Mesendoderm (in vitro differentiated cells): ENCODE data around the gene MAP3K20.
A peak's percentile ranks its signal among the peaks of the same experiment; 100 is the strongest.

Experiments
- DNase-seq: peaks from one replicate; pipeline ENCODE4 v3.0.0; 2013
- H2AK5ac ChIP-seq: 2 replicates; pipeline ENCODE4 v1.6.1; 2013; ENCODE audit warnings: low read length, inconsistent platforms
- H2BK120ac ChIP-seq: 2 replicates; pipeline ENCODE4 v1.6.1; 2013; ENCODE audit warnings: low read depth, mild to moderate bottlenecking, low read length, moderate library complexity, mixed read lengths
- H2BK15ac ChIP-seq: replicated peaks from 2 replicates; pipeline ENCODE4 v1.6.1; 2013; ENCODE audit warnings: low read depth, mild to moderate bottlenecking, moderate library complexity
- H2BK5ac ChIP-seq: 2 replicates; pipeline ENCODE4 v1.6.1; 2013; ENCODE audit warnings: low read length, inconsistent platforms
- H3K18ac ChIP-seq: 2 replicates; pipeline ENCODE4 v1.6.1; 2013; ENCODE audit warnings: mild to moderate bottlenecking, low read length, mixed read lengths
- H3K23ac ChIP-seq: one replicate; pipeline ENCODE4 v1.6.1; 2013; ENCODE audit warnings: low read length
- H3K27ac ChIP-seq: 2 replicates; pipeline ENCODE4 v1.5.1; 2013; ENCODE audit warnings: low read depth, mild to moderate bottlenecking, inconsistent platforms, low read length, moderate library complexity
- H3K27me3 ChIP-seq: 2 replicates; pipeline ENCODE4 v1.6.1; 2013; ENCODE audit warnings: low read length, control low read depth, mild to moderate bottlenecking, inconsistent platforms; ENCODE audit not compliant: insufficient read depth, poor library complexity
- H3K36me3 ChIP-seq: 2 replicates; pipeline ENCODE4 v1.6.1; 2013; ENCODE audit warnings: low read length, inconsistent platforms; ENCODE audit not compliant: control insufficient read depth, insufficient read depth
- H3K4ac ChIP-seq: one replicate; pipeline ENCODE4 v1.6.1; 2013; ENCODE audit warnings: low read depth, mild to moderate bottlenecking, low read length, moderate library complexity
- H3K4me1 ChIP-seq: 2 replicates; pipeline ENCODE4 v1.6.1; 2013; ENCODE audit warnings: low read depth, low read length, inconsistent platforms; ENCODE audit not compliant: control insufficient read depth
- H3K4me2 ChIP-seq: 2 replicates; pipeline ENCODE4 v1.6.1; 2013; ENCODE audit warnings: low read length
- H3K4me3 ChIP-seq: 2 replicates; pipeline ENCODE4 v1.5.1; 2013; ENCODE audit warnings: mild to moderate bottlenecking, low read length
- H3K56ac ChIP-seq: one replicate; pipeline ENCODE4 v1.6.1; 2013; ENCODE audit warnings: low read length
- H3K79me1 ChIP-seq: 2 replicates; pipeline ENCODE4 v1.6.1; 2013; ENCODE audit warnings: low read length, inconsistent platforms
- H3K79me2 ChIP-seq: 2 replicates; pipeline ENCODE4 v1.6.1; 2013; ENCODE audit warnings: mild to moderate bottlenecking, low read length; ENCODE audit not compliant: control insufficient read depth, insufficient read depth
- H3K9ac ChIP-seq: 2 replicates; pipeline ENCODE4 v1.6.1; 2013; ENCODE audit warnings: low read length, inconsistent platforms
- H4K5ac ChIP-seq: one replicate; pipeline ENCODE4 v1.6.1; 2013; ENCODE audit warnings: low read length
- H4K8ac ChIP-seq: one replicate; pipeline ENCODE4 v1.6.1; 2013; ENCODE audit warnings: low read depth, mild to moderate bottlenecking, control low read depth, low read length, moderate library complexity
- WGBS: extraction: QIAGEN DNeasy Blood & Tissue Kit; methylation state at CpG from one replicate; pipeline ENCODE4 v1.1.7; 2013; ENCODE audit warnings: low lambda C conversion rate, missing lambda C conversion rate; ENCODE audit not compliant: insufficient coverage; ENCODE audit errors: extremely low coverage; 5-methylcytosine and 5-hydroxymethylcytosine counted together

The MAP3K20 gene

GRCh38 chr2:173196080-173196479, 120.4 kb downstream of the MAP3K20 start:
- Histone ChIP-seq H3K27me3 (no peaks in the 10 kb centered on the region), H4K5ac (no peak overlapping the region), H3K4me3 (no peak overlapping the region), H2AK5ac (no peak overlapping the region), H3K9ac (no peak overlapping the region), H3K4ac (no peak overlapping the region), H3K36me3 (no peaks in the 10 kb centered on the region), H2BK5ac (peak overlapping the region; percentile 74), H4K8ac (peak overlapping the region; percentile 65), H3K79me2 (no peaks in the 10 kb centered on the region), H3K56ac (peak overlapping the region; percentile 75), H3K23ac (no peak overlapping the region), H3K27ac (peak overlapping the region; percentile 64), H3K4me2 (no peak overlapping the region), H2BK15ac (no peak overlapping the region), H2BK120ac (no peak overlapping the region), H3K18ac (no peak overlapping the region), H3K4me1 (peaks cover 17% of the 10 kb centered on the region), H3K79me1 (no peaks in the 10 kb centered on the region)
- DNase-seq = peak; percentile 93
- WGBS = no CpG with 5 or more reads among the region's 6 CpGs

DNA sequence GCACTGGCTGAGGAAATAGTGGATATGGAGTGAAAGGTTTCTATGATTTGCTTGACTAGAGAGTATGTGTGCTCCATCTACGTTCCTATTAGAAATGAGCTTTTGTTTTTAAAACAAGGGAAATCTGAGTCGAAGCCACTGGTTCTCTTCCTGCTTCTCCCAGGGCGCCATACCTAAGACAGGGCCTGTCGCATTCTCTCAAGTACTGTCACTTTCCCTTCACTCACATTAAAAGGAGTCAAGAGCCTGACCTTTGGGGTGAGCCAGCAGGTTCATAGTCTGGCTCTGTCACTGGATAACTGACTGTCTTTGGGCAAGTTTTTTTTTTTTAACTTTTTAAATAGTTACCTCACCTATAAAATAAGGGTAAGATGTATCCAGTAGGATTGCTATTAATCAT, 121.0 kb downstream of the MAP3K20 start:
- no peak overlapping the region for H3K18ac ChIP-seq
- peaks cover 13% of the 10 kb centered on the region for H3K4me1 ChIP-seq
- H3K36me3 ChIP-seq = no peaks in the 10 kb centered on the region
- H3K27me3 ChIP-seq = no peaks in the 10 kb centered on the region
- H3K23ac ChIP-seq = no peak overlapping the region
- DNase-seq = peak; percentile 61
- no peak overlapping the region for H3K4me3 ChIP-seq
- no peak overlapping the region for H3K4ac ChIP-seq
- H2BK15ac ChIP-seq = peak overlapping the region; percentile 41
- H3K56ac ChIP-seq = peak overlapping the region; percentile 29
- no peak overlapping the region for H3K9ac ChIP-seq
- no peak overlapping the region for H4K5ac ChIP-seq
- H3K4me2 ChIP-seq = no peak overlapping the region
- peak overlapping the region; percentile 64 for H3K27ac ChIP-seq
- no peaks in the 10 kb centered on the region for H3K79me1 ChIP-seq
- no peaks in the 10 kb centered on the region for H3K79me2 ChIP-seq
- H4K8ac ChIP-seq = no peak overlapping the region
- H2AK5ac ChIP-seq = no peak overlapping the region
- WGBS = no CpG with 5 or more reads among the region's 4 CpGs
- H2BK120ac ChIP-seq = no peak overlapping the region
- H2BK5ac ChIP-seq = no peak overlapping the region

DNA sequence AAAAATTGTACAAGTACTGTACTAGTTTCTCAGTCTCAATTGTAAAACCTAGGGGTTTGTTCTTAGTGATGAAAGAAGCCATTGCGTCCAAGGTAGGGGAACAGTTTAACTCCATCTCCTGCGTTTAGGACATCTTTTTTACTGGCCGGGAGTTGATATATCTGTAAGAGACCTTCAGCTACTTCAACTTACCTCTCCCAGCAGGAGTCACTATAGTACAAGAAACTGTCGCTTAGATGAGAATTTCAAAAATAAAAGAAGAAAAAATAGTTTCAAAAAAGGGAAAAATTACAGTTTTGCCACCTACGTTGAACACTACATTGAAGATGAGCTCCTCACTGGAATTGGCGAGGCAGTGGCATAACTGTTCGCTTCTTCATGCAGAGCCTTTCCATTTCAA, 122.7 kb downstream of the MAP3K20 start:
- Histone ChIP-seq H3K4me3 (no peak overlapping the region), H2BK15ac (no peak overlapping the region), H2BK120ac (no peak overlapping the region), H3K36me3 (no peaks in the 10 kb centered on the region), H3K9ac (no peak overlapping the region), H4K8ac (no peak overlapping the region), H3K4ac (no peak overlapping the region), H2AK5ac (no peak overlapping the region), H3K4me2 (no peak overlapping the region), H3K23ac (no peak overlapping the region), H3K18ac (no peak overlapping the region), H3K27ac (no peak overlapping the region), H3K56ac (no peak overlapping the region), H3K27me3 (no peaks in the 10 kb centered on the region), H2BK5ac (no peak overlapping the region), H3K4me1 (peaks cover 11% of the 10 kb centered on the region), H4K5ac (no peak overlapping the region), H3K79me2 (no peaks in the 10 kb centered on the region), H3K79me1 (no peaks in the 10 kb centered on the region)
- no CpG with 5 or more reads among the region's 7 CpGs for WGBS
- no peak for DNase-seq

GRCh38 chr2:173199294-173199693, 123.6 kb downstream of the MAP3K20 start:
- H3K79me2 ChIP-seq = no peaks in the 10 kb centered on the region
- H3K23ac ChIP-seq = no peak overlapping the region
- H2AK5ac ChIP-seq = no peak overlapping the region
- no peak overlapping the region for H3K4me2 ChIP-seq
- H2BK15ac ChIP-seq = no peak overlapping the region
- H3K36me3 ChIP-seq = no peaks in the 10 kb centered on the region
- no peak overlapping the region for H2BK120ac ChIP-seq
- no peak overlapping the region for H3K56ac ChIP-seq
- no peak overlapping the region for H3K9ac ChIP-seq
- no peaks in the 10 kb centered on the region for H3K27me3 ChIP-seq
- no peak overlapping the region for H4K5ac ChIP-seq
- H3K27ac ChIP-seq = no peak overlapping the region
- DNase-seq = no peak
- H3K4me1 ChIP-seq = peaks cover 9% of the 10 kb centered on the region
- no peak overlapping the region for H3K4me3 ChIP-seq
- no peak overlapping the region for H3K18ac ChIP-seq
- H3K79me1 ChIP-seq = no peaks in the 10 kb centered on the region
- H4K8ac ChIP-seq = no peak overlapping the region
- WGBS = no CpG with 5 or more reads among the region's 1 CpG
- no peak overlapping the region for H3K4ac ChIP-seq
- no peak overlapping the region for H2BK5ac ChIP-seq

- H3K36me3 ChIP-seq = no peaks in the 10 kb centered on the region
- no peak overlapping the region for H3K4ac ChIP-seq
- H3K27ac ChIP-seq = no peak overlapping the region
- WGBS = no CpG with 5 or more reads among the region's 2 CpGs
- no peaks in the 10 kb centered on the region for H3K4me1 ChIP-seq
- H3K79me1 ChIP-seq = no peaks in the 10 kb centered on the region
- H2BK5ac ChIP-seq = no peak overlapping the region
- no peak overlapping the region for H2BK120ac ChIP-seq
- H3K56ac ChIP-seq = no peak overlapping the region
- no peak overlapping the region for H3K9ac ChIP-seq
- H3K23ac ChIP-seq = no peak overlapping the region
- H4K8ac ChIP-seq = no peak overlapping the region
- H3K79me2 ChIP-seq = no peaks in the 10 kb centered on the region
- H2BK15ac ChIP-seq = no peak overlapping the region
- H3K27me3 ChIP-seq = no peaks in the 10 kb centered on the region
- no peak for DNase-seq
- no peak overlapping the region for H3K4me3 ChIP-seq
- H2AK5ac ChIP-seq = no peak overlapping the region
- H3K4me2 ChIP-seq = no peak overlapping the region
- no peak overlapping the region for H3K18ac ChIP-seq
- no peak overlapping the region for H4K5ac ChIP-seq
Observed at GRCh38 chr2:173202570-173202969, 126.9 kb downstream of the MAP3K20 start.

- no peak overlapping the region for H2AK5ac ChIP-seq
- no peak overlapping the region for H2BK120ac ChIP-seq
- no peak overlapping the region for H3K56ac ChIP-seq
- H3K4me1 ChIP-seq = no peaks in the 10 kb centered on the region
- no peak overlapping the region for H3K4me3 ChIP-seq
- H3K4ac ChIP-seq = no peak overlapping the region
- no peak overlapping the region for H2BK5ac ChIP-seq
- WGBS = no CpG with 5 or more reads among the region's 2 CpGs
- H3K18ac ChIP-seq = no peak overlapping the region
- H3K27ac ChIP-seq = no peak overlapping the region
- no peaks in the 10 kb centered on the region for H3K27me3 ChIP-seq
- no peak overlapping the region for H3K23ac ChIP-seq
- H3K36me3 ChIP-seq = no peaks in the 10 kb centered on the region
- no peak overlapping the region for H3K9ac ChIP-seq
- H4K8ac ChIP-seq = no peak overlapping the region
- H3K79me1 ChIP-seq = no peaks in the 10 kb centered on the region
- no peak overlapping the region for H4K5ac ChIP-seq
- H3K79me2 ChIP-seq = no peaks in the 10 kb centered on the region
- H2BK15ac ChIP-seq = no peak overlapping the region
- DNase-seq = no peak
- no peak overlapping the region for H3K4me2 ChIP-seq
Observed at GRCh38 chr2:173204316-173204715, 128.7 kb downstream of the MAP3K20 start.
